Measurements from ENCODE around the gene HINT2.
A peak's percentile ranks its signal among the peaks of the same experiment; 100 is the strongest.

The HINT2 gene

GRCh38 chr9:35840881-35841644 is 26.2 kb upstream of the HINT2 start:
- no peak for DNase-seq

- DNase-seq, result no peak
Observed at GRCh38 chr9:35839926-35840325, 25.1 kb upstream of the HINT2 start.

GRCh38 chr9:35836595-35836994 is 21.8 kb upstream of the HINT2 start:
- DNase-seq, result no peak

DNA sequence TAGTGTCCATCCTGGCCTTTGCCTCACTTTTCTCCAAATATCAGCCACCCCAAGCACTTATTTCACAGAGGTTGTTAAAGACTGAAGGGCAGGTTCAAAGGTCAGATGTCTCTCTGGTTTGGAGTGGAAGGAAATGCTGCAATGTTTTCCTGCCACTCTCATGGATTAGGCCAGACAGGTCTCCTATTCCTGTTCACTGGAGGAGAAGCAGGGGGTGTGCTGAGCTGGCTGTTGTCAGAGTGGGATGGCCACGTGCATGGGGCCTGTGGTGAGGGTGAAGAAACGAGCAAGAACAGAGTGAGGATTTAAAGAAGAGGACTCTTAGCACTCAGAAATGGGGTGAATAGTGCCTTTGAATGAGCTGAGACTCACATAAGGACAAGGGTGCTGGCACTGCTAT is 20.9 kb upstream of the HINT2 start:
- no peak for DNase-seq

DNA sequence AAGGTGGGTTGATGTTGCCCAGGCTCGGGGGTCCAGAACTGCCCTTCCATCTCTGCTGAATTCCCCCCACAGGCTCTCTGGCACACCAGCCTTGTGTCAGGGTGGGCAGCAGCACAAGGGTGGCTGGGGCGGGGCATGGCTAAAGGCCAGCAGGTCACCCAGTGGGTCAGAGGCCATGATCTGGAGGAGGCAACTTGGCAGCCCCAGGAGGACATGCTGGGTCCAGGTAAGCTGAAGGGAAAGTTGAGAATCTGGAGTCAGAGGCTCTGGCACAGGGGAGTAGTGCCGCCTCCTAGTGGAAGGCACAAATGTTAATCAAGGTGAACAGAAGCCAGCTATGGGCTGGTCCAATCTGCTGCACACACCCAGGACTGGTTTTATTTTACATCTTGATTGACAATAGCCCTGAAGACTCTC is 20.4 kb upstream of the HINT2 start:
- DNase-seq, result peak; percentile 51

DNA sequence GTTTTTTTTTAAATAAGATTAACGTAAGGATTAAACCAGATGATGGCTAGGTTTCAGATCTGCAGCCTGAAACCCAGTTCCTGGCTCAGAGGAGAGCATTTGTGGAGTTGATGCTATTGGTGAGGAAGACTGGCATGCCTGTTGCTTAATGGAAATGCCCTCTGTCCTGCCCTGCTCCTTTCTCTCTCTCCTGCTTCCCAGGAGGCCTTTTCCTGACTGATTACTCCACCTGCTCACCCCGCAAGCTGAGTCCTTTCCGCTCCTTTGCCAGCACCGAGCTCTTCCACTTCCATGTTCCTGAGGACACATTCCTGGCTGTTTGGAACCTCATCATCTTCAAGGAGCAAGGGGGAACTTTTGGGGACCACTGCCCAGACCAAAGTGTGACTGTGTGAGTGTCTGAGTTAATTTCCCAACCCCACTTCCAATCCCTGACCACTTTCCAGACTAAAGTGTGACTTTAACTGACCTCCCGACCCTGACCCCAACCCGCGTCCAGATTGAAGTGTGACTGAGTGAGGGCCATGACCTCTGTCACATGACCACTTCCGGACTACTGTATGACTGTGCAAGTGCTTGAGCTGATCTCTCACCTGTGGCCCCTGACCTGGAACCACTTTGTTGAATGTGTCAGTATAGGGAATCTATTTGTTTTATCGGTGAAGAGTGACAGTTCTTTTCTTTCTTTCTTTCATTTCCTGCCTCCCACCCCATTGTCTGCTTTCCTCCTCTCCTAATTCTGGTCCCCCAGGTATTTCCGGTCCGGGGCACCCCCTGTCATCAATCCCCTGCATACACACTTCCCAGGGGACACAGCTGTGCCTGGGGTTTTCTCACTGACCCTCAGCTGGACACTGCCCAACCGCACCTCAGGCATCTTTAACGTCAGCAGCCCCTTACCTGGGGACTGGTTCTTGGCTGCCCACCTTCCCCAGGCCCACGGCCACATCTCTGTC is 19.7 kb upstream of the HINT2 start:
- no peak for DNase-seq

- no peak for DNase-seq
Observed at GRCh38 chr9:35832814-35833213, 18.0 kb upstream of the HINT2 start.

DNA sequence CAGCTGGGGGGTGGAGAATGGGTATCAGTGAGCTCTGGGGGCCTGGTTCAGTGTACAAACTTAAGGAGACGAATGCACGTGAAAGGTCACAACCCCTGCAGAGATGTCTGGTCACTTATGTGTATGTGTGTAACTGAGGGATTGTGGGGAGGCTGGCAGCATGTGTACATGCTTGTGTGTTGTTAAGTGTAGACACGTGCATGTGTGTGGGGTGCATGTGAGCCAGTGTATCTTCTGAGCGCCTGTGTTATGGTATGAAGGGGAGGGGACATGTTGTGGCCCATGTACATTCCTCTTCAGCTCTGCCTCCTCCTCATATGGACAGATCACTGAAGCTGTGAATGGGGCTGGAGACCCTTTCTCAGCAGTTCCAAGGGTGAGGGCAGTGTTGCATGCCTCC is 16.2 kb upstream of the HINT2 start:
- DNase-seq, result no peak

DNA sequence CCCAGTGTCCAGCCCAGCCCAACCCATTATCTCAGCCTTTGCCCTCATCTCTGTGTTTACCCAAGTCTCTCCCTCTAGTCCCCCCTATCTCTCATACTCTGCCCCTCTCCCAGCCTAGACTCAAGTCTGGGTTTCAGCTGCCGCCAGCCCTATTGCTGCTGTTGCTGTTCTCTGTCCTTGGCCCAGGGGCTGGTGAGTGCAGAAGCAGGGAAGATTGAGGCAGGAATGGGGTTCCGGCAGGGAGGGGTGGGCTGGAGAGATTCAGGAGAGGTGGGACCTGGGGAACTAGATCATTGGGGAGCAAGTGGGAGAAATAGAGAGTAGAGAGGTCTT is 14.9 kb upstream of the HINT2 start:
- no peak for DNase-seq

DNA sequence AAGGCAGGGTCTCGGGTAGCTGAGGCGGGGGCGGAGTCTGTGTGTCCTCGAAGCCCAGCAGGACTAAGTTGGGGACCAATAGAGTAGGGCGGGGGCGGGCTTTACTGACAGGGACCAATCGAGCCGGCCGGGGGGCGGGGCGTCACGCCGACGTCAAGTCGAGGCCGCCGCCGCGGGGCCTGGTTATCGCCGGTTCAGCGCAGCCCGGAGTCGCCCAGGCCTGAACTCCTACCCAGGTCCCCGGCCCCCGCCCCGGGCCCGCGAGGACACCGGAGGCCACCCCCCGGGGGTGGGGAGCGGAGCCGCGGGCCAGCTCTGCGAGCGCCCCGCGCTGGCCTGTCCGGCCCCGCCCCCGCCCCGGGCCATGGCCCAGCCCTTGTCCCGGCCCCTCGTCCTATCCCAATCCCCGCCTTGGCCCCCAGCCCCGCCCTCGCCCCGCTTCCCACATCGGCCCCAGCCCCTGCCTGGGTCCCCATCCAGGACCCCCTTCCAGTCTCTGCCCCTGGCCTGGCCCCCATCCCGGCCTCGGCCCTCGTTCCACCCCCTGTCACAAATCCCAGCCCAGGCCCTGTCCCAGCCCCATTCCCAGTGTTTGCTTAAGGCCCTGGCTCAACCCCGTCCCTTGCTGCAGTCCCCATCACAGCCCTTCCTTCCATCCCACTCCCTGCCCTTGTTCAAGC is 14.4 kb upstream of the HINT2 start, which contains the start of gene TMEM8B:
TSS of gene TMEM8B (plus strand) at position 145 of the 680 bp plus-strand sequence. CDS start at position 365, 220 bp downstream.
- peak; percentile 94 for DNase-seq

- DNase-seq, result no peak
Observed at GRCh38 chr9:35828716-35829083, 13.9 kb upstream of the HINT2 start, which contains the start of gene FAM221B. FAM221B (minus strand) TSS chr9:35828732; CDS start chr9:35826161, 2,571 bp downstream.

GRCh38 chr9:35827486-35827885 is 12.6 kb upstream of the HINT2 start:
- no peak for DNase-seq

DNA sequence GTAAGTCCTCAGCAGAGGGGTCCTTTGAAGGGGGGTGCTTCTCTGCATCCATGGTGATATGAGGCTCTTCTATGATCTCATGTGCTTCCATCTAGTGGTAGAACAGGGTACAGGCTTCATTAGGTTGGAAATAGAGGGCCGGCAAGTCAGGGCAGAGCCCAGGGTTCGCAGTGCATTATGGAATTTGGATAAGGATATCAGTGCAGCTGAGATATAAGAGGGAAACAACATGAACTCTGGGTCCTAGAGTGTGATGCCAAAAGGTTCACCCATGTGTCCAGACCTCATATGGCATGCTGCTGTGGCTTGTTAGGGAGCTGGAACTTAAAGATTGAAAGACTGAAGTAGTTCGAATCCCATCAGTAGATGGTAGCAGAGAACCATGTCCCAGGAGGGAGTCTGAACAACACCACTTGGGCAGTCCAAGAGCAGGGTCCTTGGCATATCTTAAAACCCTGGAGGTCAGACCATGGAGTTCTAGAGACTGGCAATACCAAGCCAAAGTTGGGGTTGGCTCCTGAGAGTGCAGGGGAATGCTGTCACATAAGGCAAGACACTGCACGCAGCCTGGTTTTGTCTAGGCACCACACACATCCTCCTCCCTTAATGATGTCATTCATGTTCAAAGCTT is 11.3 kb upstream of the HINT2 start:
- no peak for DNase-seq

GRCh38 chr9:35822926-35823325 is 8.1 kb upstream of the HINT2 start:
- DNase-seq, result no peak

GRCh38 chr9:35820076-35820475 is 5.2 kb upstream of the HINT2 start:
- no peak for DNase-seq

DNA sequence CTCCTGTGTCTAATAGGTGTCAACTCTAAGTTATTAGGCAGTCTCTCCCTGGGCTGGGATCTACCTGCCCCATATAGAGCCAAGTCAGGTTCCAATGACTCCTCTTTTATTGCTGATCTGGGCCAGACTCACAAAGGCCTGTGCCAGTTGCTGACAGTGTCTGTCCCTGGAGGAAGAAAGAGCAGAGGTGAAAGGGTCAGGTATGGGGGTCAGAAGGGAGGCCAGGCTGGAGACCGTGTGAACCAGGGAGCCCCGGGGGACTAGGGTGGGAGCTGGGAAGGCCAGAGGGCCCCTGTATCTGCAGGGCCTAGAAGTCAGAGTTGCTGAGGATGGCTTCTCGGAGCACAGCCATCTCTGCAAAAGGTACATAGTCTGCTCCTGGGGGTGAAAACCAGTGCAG is 3.5 kb upstream of the HINT2 start:
- DNase-seq, result no peak

- DNase-seq, result no peak
Observed at GRCh38 chr9:35816708-35817107, 1.9 kb upstream of the HINT2 start.

GRCh38 chr9:35814106-35814840 is 569 bp downstream of the HINT2 start:
- peak; percentile 33 for DNase-seq

DNA sequence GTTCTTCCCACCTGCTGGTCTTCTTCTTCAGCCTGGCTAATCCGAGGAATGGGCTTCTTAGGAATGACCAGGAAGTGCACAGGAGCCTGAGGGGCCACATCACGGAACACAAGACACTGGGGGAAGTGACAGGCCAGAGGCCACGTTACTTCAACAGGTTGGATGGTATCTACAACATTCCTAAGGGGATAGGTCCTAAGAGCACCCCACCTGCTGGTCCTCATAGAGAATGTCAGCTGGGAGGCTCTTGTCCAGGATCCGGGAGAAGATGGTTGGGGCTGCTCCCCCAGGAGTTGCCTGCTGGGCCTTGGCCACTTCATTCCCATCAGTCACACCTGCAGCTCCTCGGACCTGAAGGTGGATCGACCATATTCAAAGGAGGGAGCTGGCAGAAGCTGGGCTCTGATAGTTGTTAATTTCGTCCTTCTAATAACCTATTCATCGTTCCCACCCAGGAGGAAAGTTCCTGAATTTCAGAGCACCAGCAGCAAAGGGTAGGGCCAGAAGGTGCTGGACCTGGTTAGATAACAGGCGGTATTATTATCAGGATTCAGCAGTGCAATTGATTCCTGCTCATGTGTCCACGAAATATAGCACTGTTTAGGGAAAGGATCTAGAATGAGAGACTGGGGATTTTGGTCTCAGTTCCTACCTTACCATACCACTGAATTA is 1.3 kb downstream of the HINT2 start:
- DNase-seq, result peak; percentile 48

DNA sequence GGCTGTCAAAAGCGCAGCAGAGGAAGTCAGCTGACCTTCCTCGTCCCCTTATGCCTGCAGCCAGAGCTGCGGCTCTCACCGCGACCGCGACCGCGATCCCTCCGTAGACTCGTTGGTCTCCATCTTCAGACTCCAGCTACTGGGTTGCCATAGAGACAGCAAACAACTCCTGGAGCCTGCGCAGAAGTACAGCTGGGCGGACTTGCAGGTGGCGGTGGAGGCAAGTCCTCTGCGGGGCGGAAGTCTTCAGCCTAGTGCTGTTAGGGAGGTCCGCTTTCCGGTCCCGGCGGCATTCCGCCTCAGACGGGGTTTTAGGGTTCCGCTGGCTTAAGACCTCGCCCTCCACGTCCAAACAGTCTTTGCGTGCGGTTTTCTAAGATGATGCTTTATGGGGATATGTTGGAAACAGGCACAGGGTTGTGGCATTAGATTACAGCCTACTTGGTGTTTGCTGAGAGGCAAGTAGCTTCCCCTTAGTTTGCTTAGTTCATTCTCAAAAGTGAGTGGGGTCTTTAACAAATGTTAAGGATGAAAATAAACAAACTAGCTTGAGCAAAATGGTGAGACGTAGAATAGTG is 2.7 kb downstream of the HINT2 start, which contains the start of gene SPAG8:
TSS of gene SPAG8 (minus strand) at position 238 of the 578 bp plus-strand sequence. CDS start at position 123, 115 bp downstream.
- peak; percentile 94 for DNase-seq

Data from 8988T (cell line).